GM12864 (cell line): Measurements from ENCODE around the gene PAGE5.

Experiments
- DNase-seq: peaks from one replicate; pipeline ENCODE4 v3.0.0-alpha.2; 2011; ENCODE audit warnings: low read depth
- H3K4me3 ChIP-seq: 2 replicates; pipeline ENCODE4 v1.5.1; 2011; ENCODE audit warnings: mild to moderate bottlenecking, low read depth, low read length, control low read depth
- TF ChIP-seq, protein P1 (sequence below): IDR thresholded peaks from 2 replicates; pipeline ENCODE4 v1.5.1; 2011; ENCODE audit warnings: low read depth, mild to moderate bottlenecking, moderate library complexity, low read length, control low read depth, inconsistent platforms; ENCODE audit errors: missing control alignments

PAGE5 gene, protein sequence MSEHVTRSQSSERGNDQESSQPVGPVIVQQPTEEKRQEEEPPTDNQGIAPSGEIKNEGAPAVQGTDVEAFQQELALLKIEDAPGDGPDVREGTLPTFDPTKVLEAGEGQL

DNA sequence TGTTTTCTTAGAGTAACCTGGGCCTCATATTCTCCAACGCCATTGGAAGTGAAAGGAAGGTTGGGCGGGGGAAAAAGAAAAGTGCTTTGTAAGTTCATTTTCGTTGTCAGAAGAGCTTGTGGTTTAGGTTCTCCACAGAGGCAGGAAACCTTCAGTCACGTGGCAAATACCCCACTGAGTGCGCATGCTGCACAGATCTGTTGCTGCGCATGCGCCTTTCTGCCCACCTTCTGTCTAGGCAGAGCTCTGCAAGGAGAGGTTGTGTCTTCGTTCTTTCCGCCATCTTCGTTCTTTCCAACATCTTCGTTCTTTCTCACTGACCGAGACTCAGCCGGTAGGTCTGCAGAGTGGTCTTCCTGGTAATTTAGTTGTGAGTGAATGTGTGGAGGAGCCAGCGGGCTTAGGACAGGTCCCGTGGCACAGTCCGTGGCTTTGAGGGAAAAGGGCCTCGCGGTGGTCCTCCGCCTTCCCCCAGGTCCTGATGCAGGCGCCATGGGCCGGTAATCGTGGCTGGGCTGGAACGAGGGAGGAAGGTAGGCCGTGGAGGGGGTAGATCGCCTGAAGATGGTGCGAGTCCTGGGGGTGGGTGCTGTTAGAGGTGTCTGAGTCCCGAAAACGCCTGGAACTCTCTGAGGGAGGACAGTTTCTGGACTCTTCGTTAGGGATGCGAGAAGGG is at the start of gene PAGE5:
PAGE5 (plus strand) TSS at position 228 of the 676 bp plus-strand sequence. CDS start 1,037 bp downstream, outside the sequence.
- TF ChIP-seq, protein P1, sequence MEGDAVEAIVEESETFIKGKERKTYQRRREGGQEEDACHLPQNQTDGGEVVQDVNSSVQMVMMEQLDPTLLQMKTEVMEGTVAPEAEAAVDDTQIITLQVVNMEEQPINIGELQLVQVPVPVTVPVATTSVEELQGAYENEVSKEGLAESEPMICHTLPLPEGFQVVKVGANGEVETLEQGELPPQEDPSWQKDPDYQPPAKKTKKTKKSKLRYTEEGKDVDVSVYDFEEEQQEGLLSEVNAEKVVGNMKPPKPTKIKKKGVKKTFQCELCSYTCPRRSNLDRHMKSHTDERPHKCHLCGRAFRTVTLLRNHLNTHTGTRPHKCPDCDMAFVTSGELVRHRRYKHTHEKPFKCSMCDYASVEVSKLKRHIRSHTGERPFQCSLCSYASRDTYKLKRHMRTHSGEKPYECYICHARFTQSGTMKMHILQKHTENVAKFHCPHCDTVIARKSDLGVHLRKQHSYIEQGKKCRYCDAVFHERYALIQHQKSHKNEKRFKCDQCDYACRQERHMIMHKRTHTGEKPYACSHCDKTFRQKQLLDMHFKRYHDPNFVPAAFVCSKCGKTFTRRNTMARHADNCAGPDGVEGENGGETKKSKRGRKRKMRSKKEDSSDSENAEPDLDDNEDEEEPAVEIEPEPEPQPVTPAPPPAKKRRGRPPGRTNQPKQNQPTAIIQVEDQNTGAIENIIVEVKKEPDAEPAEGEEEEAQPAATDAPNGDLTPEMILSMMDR, result no peak
- H3K4me3 ChIP-seq, result no peak within 1 kb of the TSS
- no peak for DNase-seq

DNA sequence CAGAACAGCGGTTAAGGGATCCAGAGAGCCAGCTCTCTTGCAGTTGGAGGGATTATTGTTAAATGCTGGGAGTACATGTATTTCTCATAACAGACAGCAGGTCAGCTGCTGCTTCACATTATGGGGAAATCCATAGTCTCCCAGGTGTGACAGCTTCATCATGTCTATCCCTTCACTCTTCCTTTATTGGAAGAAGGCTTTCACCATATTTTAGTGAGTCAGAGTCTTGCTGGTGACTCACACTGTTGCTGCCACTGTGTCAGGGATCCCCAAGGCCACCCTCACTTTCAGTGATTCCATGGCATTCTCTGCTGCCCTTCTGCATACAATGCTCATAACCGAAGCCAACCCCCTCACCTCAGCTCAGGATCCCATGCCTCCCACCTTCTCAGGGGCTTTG is 32.9 kb upstream of the PAGE5 start:
- TF ChIP-seq, protein P1, result no peak
- H3K4me3 ChIP-seq, result no peak overlapping the region
- DNase-seq, result no peak

DNA sequence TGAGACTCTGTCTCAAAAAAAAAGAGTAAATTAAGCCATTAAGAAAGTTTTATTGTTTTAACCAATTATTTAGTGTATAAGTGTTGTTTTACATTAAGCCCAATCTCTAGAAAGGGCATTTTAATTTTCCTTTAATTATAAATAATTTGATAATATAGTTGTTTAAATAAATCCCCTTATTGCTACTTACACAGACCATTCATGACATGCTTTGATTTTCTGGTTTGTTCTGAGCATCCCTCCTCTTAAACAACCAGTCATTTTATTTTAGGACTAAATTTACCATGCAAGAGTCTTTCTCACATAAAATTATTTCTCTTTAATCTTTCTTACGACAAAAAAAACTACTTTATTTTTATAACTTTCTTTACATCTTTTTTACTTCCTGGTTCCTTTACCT is 23.5 kb upstream of the PAGE5 start:
- no peak overlapping the region for H3K4me3 ChIP-seq
- TF ChIP-seq, protein P1, result no peak
- DNase-seq, result no peak

DNA sequence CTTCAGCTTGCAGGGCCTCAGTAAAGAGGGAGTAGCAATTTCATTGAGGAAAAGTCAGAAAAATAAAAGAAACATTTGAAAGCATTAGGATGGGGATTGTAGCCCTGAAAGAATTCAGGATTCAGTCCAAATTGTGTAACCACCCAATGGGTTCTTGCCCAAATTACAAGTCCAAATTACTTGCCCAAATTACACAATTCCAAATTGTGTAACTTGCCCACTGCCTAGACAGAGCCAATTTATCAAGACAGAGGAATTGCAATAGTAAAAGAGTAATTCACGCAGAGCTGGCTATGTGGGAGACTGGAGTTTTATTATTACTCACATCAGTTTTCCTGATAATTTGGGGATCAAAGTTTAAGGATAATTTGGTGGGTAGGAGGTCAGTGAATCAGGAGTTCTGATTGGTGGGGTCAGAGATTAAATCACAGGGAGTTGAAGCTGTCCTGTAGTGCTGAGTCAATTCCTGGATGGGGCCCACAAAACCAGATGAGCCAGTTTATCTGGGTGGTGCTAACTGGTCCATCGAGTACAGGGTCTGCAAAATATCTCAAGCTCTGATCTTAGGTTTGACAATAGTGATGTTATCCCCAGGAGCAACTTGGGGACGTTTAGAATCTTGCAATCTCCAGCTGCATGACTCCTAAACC is 18.1 kb upstream of the PAGE5 start:
- DNase-seq, result no peak
- no peak overlapping the region for H3K4me3 ChIP-seq
- TF ChIP-seq, protein P1, result no peak

DNA sequence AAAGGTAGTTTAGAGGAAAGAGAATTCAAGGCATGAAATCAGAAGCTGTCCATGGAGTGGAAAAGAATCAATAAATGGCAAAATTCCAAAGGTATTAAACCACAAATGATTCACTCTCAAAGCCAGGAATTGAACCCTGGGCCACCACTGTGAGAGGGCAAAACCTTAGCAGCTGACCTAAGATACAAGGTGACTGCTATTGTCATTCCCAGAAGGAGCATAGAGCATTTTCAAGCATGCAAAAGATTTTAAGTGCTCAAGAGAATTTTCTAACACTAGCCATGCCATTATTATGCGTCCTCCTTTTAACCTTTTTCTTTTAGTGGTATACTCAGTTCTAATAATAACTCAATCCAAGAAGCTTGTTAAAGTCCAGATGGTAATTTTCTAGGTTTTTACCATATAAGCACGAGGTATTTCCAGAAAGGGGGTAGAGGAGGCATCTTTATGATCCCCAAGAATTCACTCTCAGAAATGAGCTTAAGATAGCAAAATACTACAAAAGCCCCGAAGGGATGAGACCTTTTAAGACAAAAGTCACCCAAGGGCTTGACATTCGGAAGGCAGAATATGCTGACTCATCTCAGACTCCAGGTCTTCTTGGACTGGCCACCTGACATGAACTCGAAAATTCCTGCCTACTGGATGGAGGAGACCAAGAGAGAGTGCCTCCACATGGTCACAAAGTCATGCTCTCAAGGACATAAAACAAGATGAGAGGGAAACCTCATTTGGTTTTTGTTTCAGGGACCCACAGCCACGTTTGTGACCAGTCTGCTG is 13.8 kb upstream of the PAGE5 start:
- TF ChIP-seq, protein P1, result no peak
- DNase-seq, result no peak
- H3K4me3 ChIP-seq, result no peak overlapping the region

DNA sequence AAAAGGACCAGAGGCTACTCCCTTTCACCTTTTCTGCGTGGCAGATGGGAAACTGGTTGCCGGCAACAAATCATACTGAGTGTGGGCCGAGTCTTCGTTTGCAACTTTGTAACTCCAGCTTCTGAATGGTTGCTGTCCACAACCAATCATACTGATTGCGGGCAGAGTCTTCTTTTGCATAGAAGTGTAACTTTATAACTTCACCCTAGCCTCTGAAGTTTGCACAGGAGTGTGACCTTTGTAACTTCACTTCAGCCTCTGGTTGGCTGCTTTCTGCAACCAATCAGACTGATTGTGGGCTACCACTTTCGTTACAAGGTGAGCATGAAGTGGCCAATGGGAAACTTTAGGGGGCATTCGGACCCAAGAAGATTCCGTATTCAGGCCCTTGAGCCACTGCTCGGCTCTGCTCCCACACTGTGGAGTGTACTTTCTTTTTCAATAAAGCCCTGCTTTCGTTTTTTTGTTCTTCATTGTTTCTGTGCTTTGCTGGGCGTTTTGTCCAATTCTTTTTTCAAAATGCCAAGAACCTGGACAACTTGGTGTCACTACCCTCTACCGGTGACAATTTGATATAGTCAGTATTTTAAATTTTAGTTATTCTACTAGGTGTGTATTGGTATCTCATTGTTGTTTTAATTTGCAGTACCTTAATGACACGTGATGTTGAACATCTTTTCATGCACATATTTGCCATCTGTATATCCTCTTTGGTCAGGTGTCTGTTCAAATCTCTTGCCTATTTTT is 9.0 kb upstream of the PAGE5 start:
- DNase-seq, result no peak
- TF ChIP-seq, protein P1, result no peak
- H3K4me3 ChIP-seq, result no peak overlapping the region
